NCI-H187 (cell line): ENCODE data around the gene ANKH.
A peak's percentile ranks its signal among the peaks of the same experiment; 100 is the strongest.
"Not testable (repeated sequence)": the region's sequence is repeated elsewhere in the genome, so short reads cannot be mapped to it uniquely, and the experiment has no call there.

Source experiments
- DNase-seq, 2 experiments: peaks; one replicate each; lab custom pipeline; 2025; lab: John Stamatoyannopoulos, UW

Gene ANKH

GRCh38 chr5:14882658-14883580, 11.3 kb upstream of the ANKH start:
- no peak for DNase-seq

GRCh38 chr5:14881826-14882225, 10.2 kb upstream of the ANKH start:
- DNase-seq = no peak

GRCh38 chr5:14880688-14881087, 9.1 kb upstream of the ANKH start:
- no peak for DNase-seq

- DNase-seq = no peak
These were observed 8.5 kb upstream of the ANKH start for GRCh38 chr5:14879937-14880589.

GRCh38 chr5:14879393-14879792, 7.8 kb upstream of the ANKH start:
- DNase-seq = no peak

- not testable (repeated sequence) for DNase-seq
These were observed 6.6 kb upstream of the ANKH start for GRCh38 chr5:14878192-14878591.

GRCh38 chr5:14876095-14876494, 4.5 kb upstream of the ANKH start:
- DNase-seq = no peak

- DNase-seq = no peak
These were observed 2.2 kb upstream of the ANKH start for GRCh38 chr5:14873790-14874189.

- no peak for DNase-seq
These were observed 1.5 kb upstream of the ANKH start for GRCh38 chr5:14873093-14873492.

- peak; percentile 37 to 50 for DNase-seq
These were observed 752 bp upstream of the ANKH start for GRCh38 chr5:14872070-14872989.

- DNase-seq = peak; percentile 10 to 33
These were observed 1.0 kb downstream of the ANKH start for GRCh38 chr5:14870337-14871213.

- DNase-seq = no peak
These were observed 1.9 kb downstream of the ANKH start for GRCh38 chr5:14869668-14870164.

GRCh38 chr5:14869233-14869632, 2.3 kb downstream of the ANKH start:
- DNase-seq = no peak

GRCh38 chr5:14868771-14869170, 2.8 kb downstream of the ANKH start:
- peak; percentile 13 to 21 for DNase-seq

- DNase-seq = no peak
These were observed 7.3 kb downstream of the ANKH start for GRCh38 chr5:14864181-14864812.

- no peak for DNase-seq
These were observed 8.5 kb downstream of the ANKH start for GRCh38 chr5:14863105-14863504.

GRCh38 chr5:14861123-14861765, 10.3 kb downstream of the ANKH start:
- DNase-seq = no peak

- no peak for DNase-seq
These were observed 11.6 kb downstream of the ANKH start for GRCh38 chr5:14859980-14860379.

- DNase-seq = no peak
These were observed 12.4 kb downstream of the ANKH start for GRCh38 chr5:14859150-14859549.

- no peak for DNase-seq
These were observed 16.2 kb downstream of the ANKH start for GRCh38 chr5:14855366-14855765.
